GM18861 (cell line): ENCODE results near the gene MYL12B.
A peak's percentile ranks its signal among the peaks of the same experiment; 100 is the strongest.
"Not testable (repeated sequence)": the region's sequence is repeated elsewhere in the genome, so short reads cannot be mapped to it uniquely, and the experiment has no call there.

Source experiments
- ATAC-seq: cut with Tn5 transposase; IDR thresholded peaks from one replicate; pipeline ENCODE4 v1.9.1; 2021; ENCODE audit not compliant: unreplicated experiment

Gene MYL12B

GRCh38 chr18:3260995-3261372 is 949 bp upstream of the MYL12B start:
- no peak for ATAC-seq

GRCh38 chr18:3262234-3263131 is 550 bp downstream of the MYL12B start:
- ATAC-seq = peak; percentile 22

- no peak for ATAC-seq
Observed at GRCh38 chr18:3263132-3263700, 1.3 kb downstream of the MYL12B start.

- no peak for ATAC-seq
Observed at GRCh38 chr18:3264362-3264761, 2.4 kb downstream of the MYL12B start.

- ATAC-seq = no peak
Observed at GRCh38 chr18:3265564-3266033, 3.7 kb downstream of the MYL12B start.

- ATAC-seq = no peak
Observed at GRCh38 chr18:3266062-3266608, 4.2 kb downstream of the MYL12B start.

- ATAC-seq = no peak
Observed at GRCh38 chr18:3268306-3268705, 6.4 kb downstream of the MYL12B start.

- ATAC-seq = no peak
Observed at GRCh38 chr18:3269241-3269913, 7.4 kb downstream of the MYL12B start.

- ATAC-seq = no peak
Observed at GRCh38 chr18:3269914-3270299, 8.0 kb downstream of the MYL12B start.

GRCh38 chr18:3273042-3273441 is 11.1 kb downstream of the MYL12B start:
- ATAC-seq = no peak

- not testable (repeated sequence) for ATAC-seq
Observed at GRCh38 chr18:3277643-3278213, 15.8 kb downstream of the MYL12B start.

GRCh38 chr18:3279201-3280185 is 17.6 kb downstream of the MYL12B start:
- peak; percentile 83 for ATAC-seq

- ATAC-seq = peak; percentile 39
Observed at GRCh38 chr18:3281456-3282400, 19.8 kb downstream of the MYL12B start.

- ATAC-seq = no peak
Observed at GRCh38 chr18:3283253-3283863, 21.4 kb downstream of the MYL12B start.

GRCh38 chr18:3283908-3284307 is 22.0 kb downstream of the MYL12B start:
- ATAC-seq = no peak

- ATAC-seq = no peak
Observed at GRCh38 chr18:3284501-3284900, 22.6 kb downstream of the MYL12B start.

- ATAC-seq = no peak
Observed at GRCh38 chr18:3286159-3286558, 24.2 kb downstream of the MYL12B start.

- no peak for ATAC-seq
Observed at GRCh38 chr18:3293196-3293951, 31.4 kb downstream of the MYL12B start.
